HG02885 (cell line): Measurements from ENCODE around the gene VPS54.

Experiments
- ATAC-seq: cut with Tn5 transposase; IDR thresholded peaks from one replicate; pipeline ENCODE4 v1.9.1; 2021; ENCODE audit warnings: mild to moderate bottlenecking; ENCODE audit not compliant: unreplicated experiment, poor library complexity

Gene VPS54

GRCh38 chr2:64019083-64019974, at the start of gene VPS54:
Gene VPS54, minus strand, starts transcription at chr2:64019428. Its CDS starts 35,429 bp downstream, at chr2:63983999.
- peak; percentile 75 for ATAC-seq

- ATAC-seq, result no peak
Observed at GRCh38 chr2:64067326-64067725, 48.1 kb upstream of the VPS54 start.

- no peak for ATAC-seq
Observed at GRCh38 chr2:64065516-64065915, 46.3 kb upstream of the VPS54 start.

- no peak for ATAC-seq
Observed at GRCh38 chr2:64063924-64064331, 44.7 kb upstream of the VPS54 start.

- no peak for ATAC-seq
Observed at GRCh38 chr2:64063454-64063853, 44.2 kb upstream of the VPS54 start.

- ATAC-seq, result peak; percentile 50
Observed at GRCh38 chr2:64062840-64063239, 43.6 kb upstream of the VPS54 start.

GRCh38 chr2:64059270-64059669, 40.0 kb upstream of the VPS54 start:
- ATAC-seq, result no peak

GRCh38 chr2:64056021-64056420, 36.8 kb upstream of the VPS54 start:
- no peak for ATAC-seq

GRCh38 chr2:64054161-64054915, 35.1 kb upstream of the VPS54 start:
- ATAC-seq, result no peak

GRCh38 chr2:64052463-64053241, 33.4 kb upstream of the VPS54 start:
- ATAC-seq, result no peak

- ATAC-seq, result peak; percentile 89
Observed at GRCh38 chr2:64049633-64050220, 30.5 kb upstream of the VPS54 start.

GRCh38 chr2:64045938-64046337, 26.7 kb upstream of the VPS54 start:
- no peak for ATAC-seq

GRCh38 chr2:64040161-64040560, 20.9 kb upstream of the VPS54 start:
- no peak for ATAC-seq

GRCh38 chr2:64036034-64036705, 16.9 kb upstream of the VPS54 start:
- peak; percentile 96 for ATAC-seq

- ATAC-seq, result peak; percentile 61
Observed at GRCh38 chr2:64035072-64035942, 16.1 kb upstream of the VPS54 start.

GRCh38 chr2:64029116-64029665, 10.0 kb upstream of the VPS54 start:
- ATAC-seq, result no peak

GRCh38 chr2:64025741-64026140, 6.5 kb upstream of the VPS54 start:
- ATAC-seq, result peak; percentile 43

GRCh38 chr2:64024259-64024949, 5.2 kb upstream of the VPS54 start:
- no peak for ATAC-seq
